Sigmoid colon (tissue), 7 donors: Measurements from ENCODE around the gene OR5B17. TPM values are rescaled to one million over a fixed set of nuclear protein-coding genes. Genes with fewer than 3 reads are reported as not detected.

Experiments
- DNase-seq: peaks from one replicate; pipeline ENCODE4 v3.0.0-alpha.2; 2019
- H3K27ac ChIP-seq, 4 donors: fragments of 200-600 bp; sonication (generic); one replicate each; pipeline ENCODE4 v1.5.1; 2016 to 2019; ENCODE audit warnings: mild to moderate bottlenecking in 1 of 4
- H3K27me3 ChIP-seq, 3 donors: fragments of 200-600 bp; sonication (generic); one replicate each; pipeline ENCODE4 v1.5.1; 2019; ENCODE audit warnings: mild to moderate bottlenecking in 1 of 3
- H3K36me3 ChIP-seq, 4 donors: fragments of 200-600 bp; sonication (generic); one replicate each; pipeline ENCODE4 v1.5.1; 2016 to 2019
- H3K4me1 ChIP-seq, 4 donors: fragments of 200-600 bp; sonication (generic); one replicate each; pipeline ENCODE4 v1.5.1; 2017 to 2019
- H3K4me3 ChIP-seq, 4 donors: fragments of 200-600 bp; sonication (generic); one replicate each; pipeline ENCODE4 v1.5.1; 2017 to 2019; ENCODE audit warnings: mild to moderate bottlenecking in 2 of 4, moderate library complexity in 1 of 4
- H3K9me3 ChIP-seq, 4 donors: fragments of 200-600 bp in 3 of 4; sonication (generic) in 3 of 4; one replicate each; pipeline versions ENCODE4 v1.5.1 to v1.6.1; 2013 to 2019
- EP300 ChIP-seq, 4 donors: sonication (generic); formaldehyde crosslinking; IDR thresholded peaks; one replicate each; pipeline ENCODE4 v1.6.1; 2017; ENCODE audit warnings: antibody characterized with exemption in 4 of 4
- POLR2A ChIP-seq, 2 donors: fragments of 450-650 bp; IDR thresholded peaks; one replicate each; pipeline ENCODE4 v1.6.1; 2016; ENCODE audit warnings: antibody characterized with exemption in 2 of 2, mild to moderate bottlenecking in 2 of 2, moderate library complexity in 2 of 2
- POLR2AphosphoS5 ChIP-seq, 4 donors: sonication (generic); formaldehyde crosslinking; IDR thresholded peaks; one replicate each; pipeline ENCODE4 v1.6.1; 2017; ENCODE audit warnings: antibody characterized with exemption in 4 of 4
- WGBS, 2 donors: extraction: QIAGEN DNeasy Blood & Tissue Kit; methylation state at CpG; one replicate each; pipeline ENCODE4 v1.1.7; 2013; 5-methylcytosine and 5-hydroxymethylcytosine counted together
- intact Hi-C: fragments of 100-400 bp; cut with DNase I; formaldehyde crosslinking; loops from one replicate; pipeline ENCODE4 v1.15.1; 2023
- polyA plus RNA-seq, 3 donors: library from polyadenylated mRNA; stranded (reverse); fragments of 200-250 nt; gene quantifications; one replicate each; pipeline ENCODE4 v1.2.3, GENCODE V29; 2013
- total RNA-seq, 4 donors: library from RNA; depleted of rRNA; stranded (reverse); fragments of >200 nt; gene quantifications; one replicate each; pipeline ENCODE4 v1.1.0, GENCODE V29; 2016
- TF ChIP-seq, protein P1 (sequence below), 4 experiments: fragments of 450-650 bp in 3 of 4; fragments of 200-600 bp in 1 of 4; IDR thresholded peaks; one replicate each; pipeline ENCODE4 v1.5.1; 2016 to 2019; ENCODE audit warnings: antibody characterized with exemption in 4 of 4, mild to moderate bottlenecking in 3 of 4, moderate library complexity in 2 of 4
- donor health status: healthy with polysubstance abuse.
- donor health status: Bipolar disorder and iron deficiency.
- donor health status: healthy.

OR5B17 gene
- total and polyA plus RNA-seq, 7 donors, result not detected

DNA sequence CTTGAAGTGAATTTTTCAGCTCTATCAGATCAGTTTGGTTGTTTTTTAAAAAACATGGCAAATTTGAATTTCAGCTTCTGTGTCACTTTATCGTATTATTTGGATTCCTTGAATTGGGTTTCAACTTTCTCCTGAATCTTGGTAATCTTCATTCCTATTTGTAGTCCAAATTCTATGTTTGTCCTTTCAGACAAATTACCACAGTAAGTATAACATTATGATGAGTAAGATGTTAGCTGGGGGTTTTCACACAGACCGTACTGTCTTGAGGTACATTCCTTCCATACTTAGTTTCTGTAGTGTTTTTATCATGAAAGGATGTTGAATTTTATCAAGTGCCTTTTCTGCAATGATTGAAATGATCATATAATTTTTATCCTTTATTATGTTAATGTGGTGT lies 28.0 kb downstream of the OR5B17 start:
- 90 to 93% methylated on average over 2 of the region's 2 CpGs for WGBS, 2 donors
- Histone ChIP-seq H3K27me3 (no peaks in the 10 kb centered on the region), H3K36me3 (no peaks in the 10 kb centered on the region), H3K4me3 (no peak overlapping the region), H3K9me3 (no peaks in the 10 kb centered on the region), H3K4me1 (no peaks in the 10 kb centered on the region), H3K27ac (no peak overlapping the region)
- TF ChIP-seq POLR2A (IDR thresholded peaks at IDR 0.05) (no peak), EP300 (IDR thresholded peaks at IDR 0.05) (no peak), POLR2AphosphoS5 (IDR thresholded peaks at IDR 0.05) (no peak)
- TF ChIP-seq, protein P1, sequence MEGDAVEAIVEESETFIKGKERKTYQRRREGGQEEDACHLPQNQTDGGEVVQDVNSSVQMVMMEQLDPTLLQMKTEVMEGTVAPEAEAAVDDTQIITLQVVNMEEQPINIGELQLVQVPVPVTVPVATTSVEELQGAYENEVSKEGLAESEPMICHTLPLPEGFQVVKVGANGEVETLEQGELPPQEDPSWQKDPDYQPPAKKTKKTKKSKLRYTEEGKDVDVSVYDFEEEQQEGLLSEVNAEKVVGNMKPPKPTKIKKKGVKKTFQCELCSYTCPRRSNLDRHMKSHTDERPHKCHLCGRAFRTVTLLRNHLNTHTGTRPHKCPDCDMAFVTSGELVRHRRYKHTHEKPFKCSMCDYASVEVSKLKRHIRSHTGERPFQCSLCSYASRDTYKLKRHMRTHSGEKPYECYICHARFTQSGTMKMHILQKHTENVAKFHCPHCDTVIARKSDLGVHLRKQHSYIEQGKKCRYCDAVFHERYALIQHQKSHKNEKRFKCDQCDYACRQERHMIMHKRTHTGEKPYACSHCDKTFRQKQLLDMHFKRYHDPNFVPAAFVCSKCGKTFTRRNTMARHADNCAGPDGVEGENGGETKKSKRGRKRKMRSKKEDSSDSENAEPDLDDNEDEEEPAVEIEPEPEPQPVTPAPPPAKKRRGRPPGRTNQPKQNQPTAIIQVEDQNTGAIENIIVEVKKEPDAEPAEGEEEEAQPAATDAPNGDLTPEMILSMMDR (IDR thresholded peaks at IDR 0.05), result no peak
- intact Hi-C loops, result no loop called here
- no peak for DNase-seq

DNA sequence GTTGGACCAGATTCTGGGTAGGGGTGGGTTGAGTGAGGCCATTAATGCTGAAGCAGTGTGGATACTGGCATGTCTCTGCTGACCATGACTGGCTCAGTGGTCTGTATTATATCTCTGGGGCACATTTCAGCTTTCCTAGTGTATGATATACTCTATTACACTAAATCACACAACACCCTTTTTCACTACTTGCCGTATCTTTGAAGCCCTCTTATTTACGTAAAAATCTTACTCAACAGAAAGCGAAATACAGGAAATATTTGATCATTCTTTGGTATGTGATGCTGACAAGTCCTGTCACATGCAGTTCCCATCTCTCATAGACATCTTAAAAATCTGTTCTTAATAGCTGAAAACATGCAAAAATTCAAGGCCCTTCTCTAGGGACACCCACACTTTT lies 40.3 kb downstream of the OR5B17 start:
- TF ChIP-seq POLR2A (IDR thresholded peaks at IDR 0.05) (no peak), EP300 (IDR thresholded peaks at IDR 0.05) (no peak), POLR2AphosphoS5 (IDR thresholded peaks at IDR 0.05) (no peak)
- TF ChIP-seq, protein P1 (IDR thresholded peaks at IDR 0.05), result no peak
- Histone ChIP-seq H3K9me3 (no peaks in the 10 kb centered on the region), H3K27ac (no peak overlapping the region), H3K4me1 (no peaks in the 10 kb centered on the region), H3K4me3 (no peak overlapping the region), H3K36me3 (no peaks in the 10 kb centered on the region), H3K27me3 (no peaks in the 10 kb centered on the region)
- no peak for DNase-seq
- intact Hi-C loops, result no loop called here
- WGBS, 2 donors, result 56 to 59% methylated on average over 3 of the region's 3 CpGs

- intact Hi-C loops, result no loop called here
- Histone ChIP-seq H3K36me3 (no peaks in the 10 kb centered on the region), H3K27ac (no peak overlapping the region), H3K4me3 (no peak overlapping the region), H3K4me1 (no peaks in the 10 kb centered on the region), H3K9me3 (no peaks in the 10 kb centered on the region), H3K27me3 (no peaks in the 10 kb centered on the region)
- TF ChIP-seq POLR2A (IDR thresholded peaks at IDR 0.05) (no peak), POLR2AphosphoS5 (IDR thresholded peaks at IDR 0.05) (no peak), EP300 (IDR thresholded peaks at IDR 0.05) (no peak)
- TF ChIP-seq, protein P1 (IDR thresholded peaks at IDR 0.05), result no peak
- no peak for DNase-seq
- 69 to 76% methylated on average over 2 of the region's 2 CpGs for WGBS, 2 donors
Observed at GRCh38 chr11:58316142-58316541, 42.7 kb downstream of the OR5B17 start.

Other genes with a start within 250 kb of the OR5B17 start
- not detected for gene OR9I1, start 233.5 kb downstream of the OR5B17 start, total RNA-seq
- gene OR9I1, start 233.5 kb downstream of the OR5B17 start, polyA plus RNA-seq, result not detected
- gene OR9Q2, start 170.0 kb downstream of the OR5B17 start, total RNA-seq, result not detected
- gene OR9Q2, start 170.0 kb downstream of the OR5B17 start, polyA plus RNA-seq, result not detected
- not detected for gene OR1S2, start 154.9 kb downstream of the OR5B17 start, total RNA-seq
- gene OR1S2, start 154.9 kb downstream of the OR5B17 start, polyA plus RNA-seq, result not detected
- not detected for gene OR1S1, start 146.3 kb downstream of the OR5B17 start, total RNA-seq
- not detected for gene OR1S1, start 146.3 kb downstream of the OR5B17 start, polyA plus RNA-seq
- not detected for gene OR10Q1, start 130.2 kb downstream of the OR5B17 start, total RNA-seq
- gene OR10Q1, start 130.2 kb downstream of the OR5B17 start, polyA plus RNA-seq, result not detected
- gene OR10W1, start 90.8 kb downstream of the OR5B17 start, total RNA-seq, result not detected
- not detected for gene OR10W1, start 90.8 kb downstream of the OR5B17 start, polyA plus RNA-seq
- not detected for gene OR5B3, start 47.8 kb upstream of the OR5B17 start, total RNA-seq
- not detected for gene OR5B3, start 47.8 kb upstream of the OR5B17 start, polyA plus RNA-seq
- gene OR5B2, start 69.1 kb upstream of the OR5B17 start, total RNA-seq, result under 1 TPM in 1 of 4 donors, not detected in 3; 0.36 TPM
- not detected for gene OR5B2, start 69.1 kb upstream of the OR5B17 start, polyA plus RNA-seq
- not detected for gene OR5B12, start 83.2 kb upstream of the OR5B17 start, total RNA-seq
- gene OR5B12, start 83.2 kb upstream of the OR5B17 start, polyA plus RNA-seq, result not detected
- gene OR5B21, start 149.0 kb upstream of the OR5B17 start, total RNA-seq, result under 1 TPM in 1 of 4 donors, not detected in 3; 0.83 TPM
- gene OR5B21, start 149.0 kb upstream of the OR5B17 start, polyA plus RNA-seq, result not detected
- 10 to 100 TPM in 1 of 4 donors, 1 to 10 TPM in 3; 4.8 to 11.4 (median 6.9) TPM for gene LPXN, start 216.8 kb upstream of the OR5B17 start, total RNA-seq
- gene LPXN, start 216.8 kb upstream of the OR5B17 start, polyA plus RNA-seq, result 10 to 100 TPM; 12.0 to 26.8 (median 13.6) TPM
- 10 to 100 TPM; 68.4 to 77.4 (median 74.0) TPM for gene ZFP91, start 220.0 kb upstream of the OR5B17 start, total RNA-seq
- gene ZFP91, start 220.0 kb upstream of the OR5B17 start, polyA plus RNA-seq, result 10 to 100 TPM; 31.6 to 43.2 (median 34.2) TPM